ENCODE data around the gene DIAPH2. TPM values are rescaled to one million over a fixed set of nuclear protein-coding genes. Genes with fewer than 3 reads are reported as not detected.

DIAPH2 gene
- total RNA-seq, 5 donors from 2014 or later (not counting 1 experiment from before 2014, with no cell fraction given): 8.4 to 15.3 (median 10.8) TPM

DNA sequence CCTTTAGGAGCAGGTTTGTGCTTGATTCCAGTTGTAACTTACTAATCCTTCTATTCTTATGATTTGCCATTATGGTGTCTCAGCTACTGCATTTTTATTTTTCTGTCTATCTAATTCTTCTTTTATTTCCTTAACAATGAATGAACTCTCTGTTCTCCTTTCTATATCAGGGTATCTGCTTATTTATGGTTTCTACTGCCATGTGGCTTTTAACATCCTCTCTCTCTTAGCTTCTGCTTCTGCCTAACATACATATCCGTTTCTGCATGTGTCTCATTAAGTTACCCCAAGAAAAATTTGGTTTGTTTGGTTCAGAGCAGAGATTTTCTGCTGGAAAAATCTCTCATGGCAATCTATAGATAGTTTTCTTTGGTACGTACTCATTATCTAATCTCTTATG is 813.5 kb downstream of the DIAPH2 start:
- CTCF ChIA-PET: no interaction called here
- H3K4me1 Mint-ChIP-seq: no peaks in the 10 kb centered on the region
- H3K4me3 ChIP-seq (ENCODE audit: control insufficient read depth in 1 of 2, extremely low read depth in 1 of 2, low read length in 1 of 2): no peak overlapping the region

DNA sequence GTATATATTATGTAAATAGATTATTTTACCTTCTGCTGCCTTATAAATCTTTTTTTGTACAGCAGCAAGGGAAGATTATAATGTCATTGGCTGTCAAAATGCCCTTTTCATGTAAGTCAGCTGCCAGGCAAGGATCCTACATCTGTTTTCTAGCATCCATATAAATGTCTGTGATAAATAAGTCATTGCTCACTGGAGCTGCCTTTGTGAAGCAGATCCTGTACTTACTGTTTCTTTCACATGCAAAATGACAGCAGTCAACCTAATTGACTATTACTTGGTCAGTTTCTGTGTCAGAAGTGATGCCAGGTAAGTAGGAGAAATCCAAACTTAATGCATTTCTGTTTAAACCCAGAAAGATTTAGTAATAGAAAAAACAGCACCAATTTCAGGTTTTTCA is 819.8 kb downstream of the DIAPH2 start:
- Mint-ChIP-seq H3K4me3 (no peak overlapping the region), H3K27ac (no peak overlapping the region), H3K36me3 (peaks cover 4% of the 10 kb centered on the region), H3K27me3 (no peaks in the 10 kb centered on the region), H3K9me3 (no peaks in the 10 kb centered on the region), H3K4me1 (no peaks in the 10 kb centered on the region)
- no peaks in the 10 kb centered on the region for H3K36me3 ChIP-seq (ENCODE audit: control insufficient read depth in 2 of 2, extremely low read depth in 1 of 2, insufficient read depth in 1 of 2, low read length in 1 of 2)
- DNase-seq (no peak), ATAC-seq (replicated peaks in 1 of 4) (no peak)
- H3K27me3 ChIP-seq (replicated peaks in 1 of 2; ENCODE audit: control insufficient read depth in 2 of 2, extremely low read depth in 1 of 2, insufficient read depth in 2 of 2, low read length in 1 of 2): no peaks in the 10 kb centered on the region
- ChIA-PET POLR2A (no interaction called here), CTCF (no interaction called here)
- no peak overlapping the region for H3K4me3 ChIP-seq (ENCODE audit: control insufficient read depth in 1 of 2, extremely low read depth in 1 of 2, low read length in 1 of 2)
- H3K9me3 ChIP-seq: no peaks in the 10 kb centered on the region
- no peak overlapping the region for H3K27ac ChIP-seq (ENCODE audit: low read length)
- no peaks in the 10 kb centered on the region for H3K4me1 ChIP-seq (ENCODE audit: control insufficient read depth in 1 of 2, extremely low read depth in 1 of 2, insufficient read depth in 2 of 2, low read length in 2 of 2)

More for the DNA sequence above, 813.5 kb downstream of the DIAPH2 start:
- Mint-ChIP-seq H3K27me3 (peaks cover 0 to 8% of the 10 kb centered on the region in 2 donors), H3K4me3 (no peak overlapping the region), H3K9me3 (no peaks in the 10 kb centered on the region), H3K27ac (no peak overlapping the region), H3K36me3 (no peaks in the 10 kb centered on the region)
- no peaks in the 10 kb centered on the region for H3K36me3 ChIP-seq (ENCODE audit: control insufficient read depth in 2 of 2, extremely low read depth in 1 of 2, insufficient read depth in 1 of 2, low read length in 1 of 2)
- WGBS (ENCODE audit: insufficient coverage): no CpG with 5 or more reads among the region's 2 CpGs
- DNase-seq (no peak), ATAC-seq (replicated peaks in 1 of 4) (no peak)
- POLR2A ChIA-PET: no interaction called here
- no peaks in the 10 kb centered on the region for H3K27me3 ChIP-seq (replicated peaks in 1 of 2; ENCODE audit: control insufficient read depth in 2 of 2, extremely low read depth in 1 of 2, insufficient read depth in 2 of 2, low read length in 1 of 2)
- H3K4me1 ChIP-seq (ENCODE audit: control insufficient read depth in 1 of 2, extremely low read depth in 1 of 2, insufficient read depth in 2 of 2, low read length in 2 of 2): no peaks in the 10 kb centered on the region
- no peak overlapping the region for H3K27ac ChIP-seq (ENCODE audit: low read length)
- no peaks in the 10 kb centered on the region for H3K9me3 ChIP-seq

DNA sequence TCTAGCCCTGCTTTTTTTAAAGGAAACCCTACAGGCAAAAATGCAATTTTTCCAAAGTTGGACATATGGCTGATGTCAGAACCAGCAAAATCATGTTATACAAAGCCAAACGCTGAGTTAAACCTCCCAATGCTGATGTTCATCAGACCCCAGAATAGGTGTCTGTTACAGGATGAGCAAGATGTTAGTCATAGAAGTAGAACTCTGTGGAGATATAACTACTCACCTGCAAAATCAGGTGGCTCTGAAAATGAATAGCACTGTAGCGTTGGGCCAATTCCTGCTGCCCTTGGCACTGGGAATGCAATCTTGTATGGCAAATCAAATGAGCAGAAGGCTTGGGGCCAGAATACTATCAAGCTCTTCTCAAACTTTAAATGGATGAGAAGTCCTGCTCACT is 833.1 kb downstream of the DIAPH2 start:
- DNase-seq (no peak), ATAC-seq (replicated peaks in 1 of 4) (no peak)
- Mint-ChIP-seq H3K4me3 (no peak overlapping the region), H3K4me1 (peaks cover 0 to 4% (median 3%) of the 10 kb centered on the region in 3 donors), H3K27me3 (peaks cover 0 to 3% of the 10 kb centered on the region in 2 donors), H3K27ac (no peak overlapping the region), H3K36me3 (peaks cover 4% of the 10 kb centered on the region), H3K9me3 (no peaks in the 10 kb centered on the region)
- POLR2A ChIA-PET: no interaction called here
- no CpG with 5 or more reads among the region's 2 CpGs for WGBS (ENCODE audit: insufficient coverage)
- no peaks in the 10 kb centered on the region for H3K9me3 ChIP-seq
- CTCF ChIA-PET: no interaction called here
- no peaks in the 10 kb centered on the region for H3K36me3 ChIP-seq (ENCODE audit: control insufficient read depth in 2 of 2, extremely low read depth in 1 of 2, insufficient read depth in 1 of 2, low read length in 1 of 2)
- no peak overlapping the region for H3K27ac ChIP-seq (ENCODE audit: low read length)
- no peaks in the 10 kb centered on the region for H3K27me3 ChIP-seq (replicated peaks in 1 of 2; ENCODE audit: control insufficient read depth in 2 of 2, extremely low read depth in 1 of 2, insufficient read depth in 2 of 2, low read length in 1 of 2)
- no peaks in the 10 kb centered on the region for H3K4me1 ChIP-seq (ENCODE audit: control insufficient read depth in 1 of 2, extremely low read depth in 1 of 2, insufficient read depth in 2 of 2, low read length in 2 of 2)
- no peak overlapping the region for H3K4me3 ChIP-seq (ENCODE audit: control insufficient read depth in 1 of 2, extremely low read depth in 1 of 2, low read length in 1 of 2)

DNA sequence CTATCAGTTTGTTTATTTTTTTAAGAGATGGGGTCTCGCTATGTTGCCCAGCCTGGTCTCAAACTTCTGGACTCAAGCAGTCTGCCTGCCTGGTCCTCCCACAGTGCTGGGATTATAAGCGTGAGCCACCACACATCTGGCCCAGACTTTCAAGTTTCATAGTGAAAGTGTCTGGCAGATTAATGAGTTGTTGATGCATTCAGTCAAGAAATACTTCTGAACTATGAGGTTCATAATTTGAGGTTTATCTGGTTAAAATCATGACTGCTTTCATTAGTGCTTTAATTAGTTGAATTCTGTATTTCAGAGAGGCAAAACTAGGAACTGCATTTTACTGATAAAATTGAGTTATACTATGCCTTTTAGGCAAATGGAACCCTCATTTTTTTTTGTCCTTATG is 837.7 kb downstream of the DIAPH2 start:
- POLR2A ChIA-PET: no interaction called here
- peaks cover 14% of the 10 kb centered on the region for H3K36me3 Mint-ChIP-seq
- no peaks in the 10 kb centered on the region for H3K9me3 ChIP-seq
- H3K4me3 Mint-ChIP-seq: no peak overlapping the region
- DNase-seq (no peak), ATAC-seq (replicated peaks in 1 of 4) (no peak)
- no peaks in the 10 kb centered on the region for H3K27me3 ChIP-seq (replicated peaks in 1 of 2; ENCODE audit: control insufficient read depth in 2 of 2, extremely low read depth in 1 of 2, insufficient read depth in 2 of 2, low read length in 1 of 2)
- H3K27me3 Mint-ChIP-seq: peaks cover 0 to 15% of the 10 kb centered on the region in 2 donors
- CTCF ChIA-PET: no interaction called here
- no peaks in the 10 kb centered on the region for H3K4me1 Mint-ChIP-seq
- H3K4me1 ChIP-seq (ENCODE audit: control insufficient read depth in 1 of 2, extremely low read depth in 1 of 2, insufficient read depth in 2 of 2, low read length in 2 of 2): no peaks in the 10 kb centered on the region
- no peak overlapping the region for H3K27ac Mint-ChIP-seq
- no peak overlapping the region for H3K4me3 ChIP-seq (ENCODE audit: control insufficient read depth in 1 of 2, extremely low read depth in 1 of 2, low read length in 1 of 2)
- no peak overlapping the region for H3K27ac ChIP-seq (ENCODE audit: low read length)
- H3K36me3 ChIP-seq (ENCODE audit: control insufficient read depth in 2 of 2, extremely low read depth in 1 of 2, insufficient read depth in 1 of 2, low read length in 1 of 2): no peaks in the 10 kb centered on the region
- no peaks in the 10 kb centered on the region for H3K9me3 Mint-ChIP-seq
- WGBS (ENCODE audit: insufficient coverage): 40% methylated on average over 1 of the region's 2 CpGs

- H3K27ac Mint-ChIP-seq: no peak overlapping the region
These were observed 839.7 kb downstream of the DIAPH2 start for GRCh38 chrX:97524340-97524739.

DNA sequence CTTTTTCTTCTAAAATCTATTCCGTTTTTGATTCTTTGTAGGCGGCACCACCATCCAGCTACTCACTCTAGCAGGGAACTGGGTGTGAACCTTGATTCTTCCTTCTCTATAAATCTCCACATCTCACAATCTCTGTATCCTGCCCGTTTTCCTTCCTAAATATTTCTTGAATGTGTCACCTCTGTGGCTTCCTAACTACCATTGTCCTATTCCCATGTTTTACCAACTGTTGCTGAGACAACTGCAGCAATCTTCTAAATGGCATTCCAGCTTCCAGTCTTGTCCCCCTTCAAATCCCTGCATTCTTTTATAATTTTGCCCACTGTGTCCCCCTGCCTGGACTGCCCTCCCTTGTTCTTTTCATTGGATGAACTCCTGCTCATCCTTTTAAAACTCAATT is 840.4 kb downstream of the DIAPH2 start:
- no peak for DNase-seq
- H3K4me3 Mint-ChIP-seq: no peak overlapping the region
- Histone ChIP-seq H3K27ac (ENCODE audit: low read length) (no peak overlapping the region), H3K36me3 (ENCODE audit: control insufficient read depth in 2 of 2, extremely low read depth in 1 of 2, insufficient read depth in 1 of 2, low read length in 1 of 2) (no peaks in the 10 kb centered on the region), H3K27me3 (replicated peaks in 1 of 2; ENCODE audit: control insufficient read depth in 2 of 2, extremely low read depth in 1 of 2, insufficient read depth in 2 of 2, low read length in 1 of 2) (no peaks in the 10 kb centered on the region), H3K9me3 (no peaks in the 10 kb centered on the region), H3K4me3 (ENCODE audit: control insufficient read depth in 1 of 2, extremely low read depth in 1 of 2, low read length in 1 of 2) (no peak overlapping the region), H3K4me1 (ENCODE audit: control insufficient read depth in 1 of 2, extremely low read depth in 1 of 2, insufficient read depth in 2 of 2, low read length in 2 of 2) (no peaks in the 10 kb centered on the region)
- ChIA-PET CTCF (no interaction called here), POLR2A (no interaction called here)
- ATAC-seq (replicated peaks in 1 of 4): no peak
- peaks cover 9 to 14% (median 11%) of the 10 kb centered on the region in 3 donors for H3K9me3 Mint-ChIP-seq
- H3K27me3 Mint-ChIP-seq: peaks cover 0 to 15% of the 10 kb centered on the region in 2 donors
- no peaks in the 10 kb centered on the region for H3K4me1 Mint-ChIP-seq
- 93% methylated on average over 3 of the region's 3 CpGs for WGBS (ENCODE audit: insufficient coverage)
- no peak overlapping the region for H3K27ac Mint-ChIP-seq
- peaks cover 35% of the 10 kb centered on the region for H3K36me3 Mint-ChIP-seq

More at GRCh38 chrX:97524340-97524739, 839.7 kb downstream of the DIAPH2 start:
- Histone ChIP-seq H3K9me3 (no peaks in the 10 kb centered on the region), H3K27ac (ENCODE audit: low read length) (no peak overlapping the region), H3K27me3 (replicated peaks in 1 of 2; ENCODE audit: control insufficient read depth in 2 of 2, extremely low read depth in 1 of 2, insufficient read depth in 2 of 2, low read length in 1 of 2) (no peaks in the 10 kb centered on the region), H3K36me3 (ENCODE audit: control insufficient read depth in 2 of 2, extremely low read depth in 1 of 2, insufficient read depth in 1 of 2, low read length in 1 of 2) (no peaks in the 10 kb centered on the region), H3K4me3 (ENCODE audit: control insufficient read depth in 1 of 2, extremely low read depth in 1 of 2, low read length in 1 of 2) (no peak overlapping the region), H3K4me1 (ENCODE audit: control insufficient read depth in 1 of 2, extremely low read depth in 1 of 2, insufficient read depth in 2 of 2, low read length in 2 of 2) (no peaks in the 10 kb centered on the region)
- CTCF ChIA-PET: no interaction called here
- Mint-ChIP-seq H3K4me3 (no peak overlapping the region), H3K4me1 (no peaks in the 10 kb centered on the region), H3K9me3 (peaks cover 4 to 8% (median 6%) of the 10 kb centered on the region in 3 donors), H3K36me3 (peaks cover 28% of the 10 kb centered on the region), H3K27me3 (peaks cover 0 to 15% of the 10 kb centered on the region in 2 donors)
- POLR2A ChIA-PET: no interaction called here
- ATAC-seq (replicated peaks in 1 of 4) (no peak), DNase-seq (no peak)
- WGBS (ENCODE audit: insufficient coverage): no CpG with 5 or more reads among the region's 2 CpGs

- peaks cover 14 to 21% (median 16%) of the 10 kb centered on the region in 3 donors for H3K9me3 Mint-ChIP-seq
- H3K4me1 ChIP-seq (ENCODE audit: control insufficient read depth in 1 of 2, extremely low read depth in 1 of 2, insufficient read depth in 2 of 2, low read length in 2 of 2): no peaks in the 10 kb centered on the region
- no peak overlapping the region for H3K4me3 ChIP-seq (ENCODE audit: control insufficient read depth in 1 of 2, extremely low read depth in 1 of 2, low read length in 1 of 2)
- H3K4me3 Mint-ChIP-seq: no peak overlapping the region
- H3K27ac ChIP-seq (ENCODE audit: low read length): no peak overlapping the region
- H3K36me3 ChIP-seq (ENCODE audit: control insufficient read depth in 2 of 2, extremely low read depth in 1 of 2, insufficient read depth in 1 of 2, low read length in 1 of 2): no peaks in the 10 kb centered on the region
- peaks cover 0 to 15% of the 10 kb centered on the region in 2 donors for H3K27me3 Mint-ChIP-seq
- ATAC-seq (replicated peaks in 1 of 4) (no peak), DNase-seq (no peak)
- no peaks in the 10 kb centered on the region for H3K4me1 Mint-ChIP-seq
- CTCF ChIA-PET: no interaction called here
- H3K27ac Mint-ChIP-seq: no peak overlapping the region
- H3K36me3 Mint-ChIP-seq: peaks cover 35% of the 10 kb centered on the region
- no peaks in the 10 kb centered on the region for H3K9me3 ChIP-seq
- POLR2A ChIA-PET: no interaction called here
- WGBS (ENCODE audit: insufficient coverage): no CpG with 5 or more reads among the region's 3 CpGs
- H3K27me3 ChIP-seq (replicated peaks in 1 of 2; ENCODE audit: control insufficient read depth in 2 of 2, extremely low read depth in 1 of 2, insufficient read depth in 2 of 2, low read length in 1 of 2): no peaks in the 10 kb centered on the region
These were observed 841.3 kb downstream of the DIAPH2 start for GRCh38 chrX:97525981-97526380.
